Hepatocyte (in vitro differentiated cells): ENCODE results near the gene DLGAP5.

Experiments
- EZH2 ChIP-seq: fragments of 200-600 bp; sonication (generic); IDR thresholded peaks from 2 replicates; pipeline ENCODE4 v1.6.1; 2016; ENCODE audit warnings: antibody characterized with exemption, mild to moderate bottlenecking, borderline replicate concordance
- EZH2phosphoT487 ChIP-seq: fragments of 200-600 bp; sonication (generic); IDR thresholded peaks from one replicate; pipeline ENCODE4 v1.6.1; 2018; ENCODE audit warnings: antibody characterized with exemption, mild to moderate bottlenecking, low read depth, moderate library complexity; ENCODE audit not compliant: unreplicated experiment, severe bottlenecking
- TF ChIP-seq, protein P1 (sequence below): fragments of 200-600 bp; sonication (generic); IDR thresholded peaks from 2 replicates; pipeline ENCODE4 v1.5.1; 2016; ENCODE audit warnings: antibody characterized with exemption, mild to moderate bottlenecking; ENCODE audit not compliant: poor library complexity

DNA sequence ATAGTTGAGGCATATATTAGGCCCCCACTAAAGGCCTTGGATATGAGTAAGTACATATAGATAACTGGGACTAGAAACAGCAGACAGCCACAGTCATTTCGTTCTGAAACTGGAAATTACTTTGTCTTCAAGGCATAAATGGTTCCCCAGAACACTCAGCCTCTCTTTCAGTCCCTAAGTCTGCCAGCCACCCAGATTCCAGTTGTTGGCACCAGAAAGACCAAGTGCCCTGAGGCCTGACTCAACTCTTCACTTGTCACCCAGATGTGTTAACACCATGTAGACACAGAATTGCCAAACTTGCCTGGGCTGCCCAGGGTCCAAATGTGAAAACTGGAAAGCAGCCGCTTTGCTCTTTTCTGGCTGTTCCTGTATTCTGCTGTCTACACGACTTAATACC, 65.4 kb downstream of the DLGAP5 start:
- TF ChIP-seq, protein P1, sequence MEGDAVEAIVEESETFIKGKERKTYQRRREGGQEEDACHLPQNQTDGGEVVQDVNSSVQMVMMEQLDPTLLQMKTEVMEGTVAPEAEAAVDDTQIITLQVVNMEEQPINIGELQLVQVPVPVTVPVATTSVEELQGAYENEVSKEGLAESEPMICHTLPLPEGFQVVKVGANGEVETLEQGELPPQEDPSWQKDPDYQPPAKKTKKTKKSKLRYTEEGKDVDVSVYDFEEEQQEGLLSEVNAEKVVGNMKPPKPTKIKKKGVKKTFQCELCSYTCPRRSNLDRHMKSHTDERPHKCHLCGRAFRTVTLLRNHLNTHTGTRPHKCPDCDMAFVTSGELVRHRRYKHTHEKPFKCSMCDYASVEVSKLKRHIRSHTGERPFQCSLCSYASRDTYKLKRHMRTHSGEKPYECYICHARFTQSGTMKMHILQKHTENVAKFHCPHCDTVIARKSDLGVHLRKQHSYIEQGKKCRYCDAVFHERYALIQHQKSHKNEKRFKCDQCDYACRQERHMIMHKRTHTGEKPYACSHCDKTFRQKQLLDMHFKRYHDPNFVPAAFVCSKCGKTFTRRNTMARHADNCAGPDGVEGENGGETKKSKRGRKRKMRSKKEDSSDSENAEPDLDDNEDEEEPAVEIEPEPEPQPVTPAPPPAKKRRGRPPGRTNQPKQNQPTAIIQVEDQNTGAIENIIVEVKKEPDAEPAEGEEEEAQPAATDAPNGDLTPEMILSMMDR, result no peak
- TF ChIP-seq EZH2phosphoT487 (no peak), EZH2 (no peak)
